GM18868 (cell line): ENCODE measurements around the gene TRIM44.
"Not testable (repeated sequence)": the region's sequence is repeated elsewhere in the genome, so short reads cannot be mapped to it uniquely, and the experiment has no call there.

Experiments used
- ATAC-seq: cut with Tn5 transposase; IDR thresholded peaks from one replicate; pipeline ENCODE4 v1.9.1; 2021; ENCODE audit warnings: mild to moderate bottlenecking, moderate library complexity; ENCODE audit not compliant: unreplicated experiment

Gene TRIM44

DNA sequence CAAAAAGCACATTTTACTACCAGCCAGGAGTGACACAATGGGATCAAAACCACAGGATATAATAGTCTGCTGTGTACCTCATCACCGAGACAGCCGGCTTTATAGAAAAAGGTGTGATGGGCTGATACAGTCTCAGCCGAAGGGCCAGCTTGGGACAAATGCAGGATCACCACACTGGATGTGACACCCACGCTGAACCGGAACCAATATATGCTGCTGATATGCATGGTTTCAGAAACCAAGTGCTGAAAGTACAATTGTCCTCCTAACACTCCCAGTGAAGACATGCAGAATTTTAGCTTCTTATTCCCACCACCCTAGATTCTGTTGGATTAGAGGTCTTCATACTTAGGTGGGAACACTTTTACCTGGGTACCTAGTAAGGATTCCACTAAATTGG, 184.3 kb downstream of the TRIM44 start:
- ATAC-seq: no peak

- no peak for ATAC-seq
These were observed 184.9 kb downstream of the TRIM44 start for GRCh38 chr11:35847473-35847872.

- ATAC-seq: no peak
These were observed 186.0 kb downstream of the TRIM44 start for GRCh38 chr11:35848616-35849015.

GRCh38 chr11:35850191-35850590, 187.6 kb downstream of the TRIM44 start:
- no peak for ATAC-seq

GRCh38 chr11:35851342-35851741, 188.8 kb downstream of the TRIM44 start:
- no peak for ATAC-seq

DNA sequence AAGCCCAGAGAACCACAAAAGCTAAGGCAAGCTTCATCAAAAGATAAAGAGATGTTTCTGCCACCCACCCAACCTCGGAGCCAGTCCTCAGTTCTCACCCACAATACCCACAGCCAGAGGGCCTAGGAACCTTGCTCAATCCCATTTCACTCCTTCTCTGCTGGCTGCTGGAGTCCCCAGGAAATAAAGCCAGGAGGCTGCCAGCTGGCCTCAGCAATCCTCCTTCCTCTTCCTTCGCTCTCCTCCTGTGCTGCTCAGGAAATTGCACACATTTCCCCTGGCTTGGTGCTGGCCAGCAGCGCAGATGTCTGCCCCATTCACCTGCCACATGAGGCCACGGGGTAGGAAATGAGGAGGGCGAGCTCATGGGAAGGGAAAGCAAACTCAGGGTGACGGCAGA, 189.5 kb downstream of the TRIM44 start:
- ATAC-seq: no peak

GRCh38 chr11:35853971-35854370, 191.4 kb downstream of the TRIM44 start:
- no peak for ATAC-seq

- ATAC-seq: no peak
These were observed 193.1 kb downstream of the TRIM44 start for GRCh38 chr11:35855671-35856070.

GRCh38 chr11:35856259-35856658, 193.7 kb downstream of the TRIM44 start:
- ATAC-seq: no peak

DNA sequence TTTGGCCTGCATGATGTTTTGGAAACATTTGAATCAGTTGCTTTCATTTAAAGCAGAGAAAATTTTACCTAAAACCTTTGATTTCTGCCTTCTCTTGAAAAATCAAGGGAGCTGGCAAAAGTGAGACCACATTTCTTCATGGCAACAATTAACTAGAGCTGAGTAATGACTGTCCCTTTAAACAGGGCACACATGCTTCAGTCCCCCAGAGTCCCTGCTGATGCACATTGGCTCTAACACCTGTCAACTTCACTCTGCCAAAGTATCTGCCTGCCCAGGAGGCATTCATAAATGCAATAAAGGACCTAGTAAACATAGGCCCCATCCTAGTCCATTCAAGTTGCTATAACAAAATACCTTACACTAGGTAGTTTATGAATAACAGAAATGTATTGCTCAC, 194.2 kb downstream of the TRIM44 start:
- no peak for ATAC-seq

DNA sequence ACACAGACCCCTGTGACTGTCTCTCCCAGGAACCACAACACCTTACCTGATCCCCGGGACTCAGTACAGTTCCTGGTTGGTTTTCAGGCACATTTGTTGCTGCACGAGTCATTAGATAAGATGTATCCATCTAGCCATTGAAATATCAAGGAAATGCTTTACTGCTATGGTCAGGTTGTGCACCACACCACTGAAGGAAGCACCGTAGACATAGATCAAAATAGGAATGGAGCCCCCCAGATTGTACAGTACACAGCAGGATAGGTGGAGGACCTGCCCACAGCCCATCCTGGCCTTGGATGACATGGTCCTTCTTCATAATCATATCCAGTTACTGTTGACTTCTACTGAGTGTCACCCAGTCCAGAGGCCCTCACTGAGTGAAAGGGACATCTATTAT, 195.3 kb downstream of the TRIM44 start:
- ATAC-seq: no peak

- no peak for ATAC-seq
These were observed 196.7 kb downstream of the TRIM44 start for GRCh38 chr11:35859301-35859700.

DNA sequence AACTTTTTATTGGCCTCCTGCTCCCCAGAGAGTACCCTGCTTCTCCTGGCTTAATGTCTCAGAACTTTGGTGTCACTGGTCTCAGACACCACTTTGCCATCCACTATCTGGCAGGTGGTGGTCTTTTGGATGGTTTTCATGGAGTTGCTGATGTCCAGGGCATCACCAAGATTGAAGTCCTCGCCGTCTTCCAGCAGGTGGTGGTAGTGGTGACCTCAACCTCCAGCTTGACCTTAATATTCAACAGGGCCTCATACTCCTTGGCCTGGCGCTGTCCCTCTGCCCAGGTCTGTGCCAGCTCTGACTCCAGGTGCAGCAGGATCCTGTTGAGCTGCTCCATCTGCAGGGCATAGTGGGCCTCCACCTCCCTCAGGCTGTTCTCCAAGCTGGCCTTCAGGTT, 197.6 kb downstream of the TRIM44 start:
- ATAC-seq: not testable (repeated sequence)

- no peak for ATAC-seq
These were observed 198.6 kb downstream of the TRIM44 start for GRCh38 chr11:35861191-35861590.

GRCh38 chr11:35862666-35863065, 200.1 kb downstream of the TRIM44 start:
- no peak for ATAC-seq

GRCh38 chr11:35864131-35864530, 201.6 kb downstream of the TRIM44 start:
- ATAC-seq: no peak

- no peak for ATAC-seq
These were observed 204.0 kb downstream of the TRIM44 start for GRCh38 chr11:35866601-35867000.
